ENCODE results near the gene FUOM. TPM values are rescaled to one million over a fixed set of nuclear protein-coding genes. Genes with fewer than 3 reads are reported as not detected.

The FUOM gene
- total RNA-seq, 3 donors from 2014 or later = 13.8 to 31.5 (median 31.2) TPM

GRCh38 chr10:133346413-133346812 is 11.4 kb downstream of the FUOM start:
- H3K9me3 ChIP-seq = no peaks in the 10 kb centered on the region
- H3K36me3 ChIP-seq = no peaks in the 10 kb centered on the region
- peaks cover 6 to 70% of the 10 kb centered on the region in 2 donors for H3K27me3 ChIP-seq
- no peaks in the 10 kb centered on the region for H3K4me1 ChIP-seq
- no peak for DNase-seq (ENCODE audit: low spot score in 2 of 2)
- intact Hi-C loops (cut with DNase I; ENCODE audit: low total_unique reads) = no loop called here
- H3K4me3 ChIP-seq = no peak overlapping the region
- H3K27ac ChIP-seq = no peak overlapping the region
- TF ChIP-seq POLR2A (IDR thresholded peaks at IDR 0.05) = no peak
- no peak for TF ChIP-seq CTCF (IDR thresholded peaks at IDR 0.05)
- no peak for TF ChIP-seq POLR2AphosphoS5 (IDR thresholded peaks at IDR 0.05)

- Histone ChIP-seq H3K36me3 (no peaks in the 10 kb centered on the region), H3K4me1 (no peaks in the 10 kb centered on the region), H3K27ac (no peak overlapping the region), H3K27me3 (peaks cover 6 to 82% of the 10 kb centered on the region in 2 donors), H3K4me3 (no peak overlapping the region), H3K9me3 (no peaks in the 10 kb centered on the region)
- intact Hi-C loops (cut with DNase I; ENCODE audit: low total_unique reads) = no loop called here
- DNase-seq (ENCODE audit: low spot score in 2 of 2) = no peak
- TF ChIP-seq POLR2A (IDR thresholded peaks at IDR 0.05) (no peak), POLR2AphosphoS5 (IDR thresholded peaks at IDR 0.05) (no peak)
These were observed 13.6 kb downstream of the FUOM start for GRCh38 chr10:133344236-133344635.

- Histone ChIP-seq H3K36me3 (no peaks in the 10 kb centered on the region), H3K9me3 (no peaks in the 10 kb centered on the region), H3K4me1 (no peaks in the 10 kb centered on the region), H3K4me3 (no peak overlapping the region), H3K27ac (no peak overlapping the region), H3K27me3 (peaks cover 6 to 89% of the 10 kb centered on the region in 2 donors)
- TF ChIP-seq POLR2AphosphoS5 (IDR thresholded peaks at IDR 0.05) = no peak
- intact Hi-C loops (cut with DNase I; ENCODE audit: low total_unique reads) = no loop called here
- no peak for DNase-seq (ENCODE audit: low spot score in 2 of 2)
These were observed 14.3 kb downstream of the FUOM start for GRCh38 chr10:133343558-133343957.

GRCh38 chr10:133342942-133343341 is 14.9 kb downstream of the FUOM start:
- no peaks in the 10 kb centered on the region for H3K4me1 ChIP-seq
- no peak overlapping the region for H3K27ac ChIP-seq
- intact Hi-C loops (cut with DNase I; ENCODE audit: low total_unique reads) = no loop called here
- H3K27me3 ChIP-seq = peaks cover 6 to 91% of the 10 kb centered on the region in 2 donors
- no peaks in the 10 kb centered on the region for H3K9me3 ChIP-seq
- DNase-seq (ENCODE audit: low spot score in 2 of 2) = no peak
- no peak for TF ChIP-seq CTCF (IDR thresholded peaks at IDR 0.05)
- no peak for TF ChIP-seq POLR2AphosphoS5 (IDR thresholded peaks at IDR 0.05)
- TF ChIP-seq POLR2A (IDR thresholded peaks at IDR 0.05) = no peak
- H3K4me3 ChIP-seq = no peak overlapping the region
- H3K36me3 ChIP-seq = no peaks in the 10 kb centered on the region

- no peak for DNase-seq (ENCODE audit: low spot score in 2 of 2)
- H3K4me1 ChIP-seq = no peaks in the 10 kb centered on the region
- intact Hi-C loops (cut with DNase I; ENCODE audit: low total_unique reads) = no loop called here
- H3K27me3 ChIP-seq = peaks cover under 1 to 91% of the 10 kb centered on the region in 2 donors
- no peak overlapping the region for H3K4me3 ChIP-seq
- no peak overlapping the region for H3K27ac ChIP-seq
- no peaks in the 10 kb centered on the region for H3K9me3 ChIP-seq
- no peak for TF ChIP-seq CTCF (IDR thresholded peaks at IDR 0.05)
- TF ChIP-seq POLR2AphosphoS5 (IDR thresholded peaks at IDR 0.05) = no peak
- H3K36me3 ChIP-seq = no peaks in the 10 kb centered on the region
These were observed 15.8 kb downstream of the FUOM start for GRCh38 chr10:133341983-133342382.

- DNase-seq (ENCODE audit: low spot score in 2 of 2) = no peak
- intact Hi-C loops (cut with DNase I; ENCODE audit: low total_unique reads) = no loop called here
- peaks cover 7 to 8% of the 10 kb centered on the region in 2 donors for H3K4me1 ChIP-seq
- no peak overlapping the region for H3K4me3 ChIP-seq
- H3K36me3 ChIP-seq = no peaks in the 10 kb centered on the region
- TF ChIP-seq POLR2A (IDR thresholded peaks at IDR 0.05) (no peak), POLR2AphosphoS5 (IDR thresholded peaks at IDR 0.05) (no peak), CTCF (IDR thresholded peaks at IDR 0.05) (no peak)
- peaks cover 16 to 94% of the 10 kb centered on the region in 2 donors for H3K27me3 ChIP-seq
- H3K27ac ChIP-seq = no peak overlapping the region
- no peaks in the 10 kb centered on the region for H3K9me3 ChIP-seq
These were observed 18.0 kb downstream of the FUOM start for GRCh38 chr10:133339708-133340380.
